Stimulated activated CD8-positive, alpha-beta memory T cell treated with anti-CD3 and anti-CD28 coated beads, Interleukin-4, amount 100 ng/mL, for 24 hours (primary cell): ENCODE data around the gene ELK3.

Experiments used
- DNase-seq: peaks from one replicate; pipeline ENCODE4 v3.0.0-alpha.2; 2020; ENCODE audit warnings: low read depth

The ELK3 gene

DNA sequence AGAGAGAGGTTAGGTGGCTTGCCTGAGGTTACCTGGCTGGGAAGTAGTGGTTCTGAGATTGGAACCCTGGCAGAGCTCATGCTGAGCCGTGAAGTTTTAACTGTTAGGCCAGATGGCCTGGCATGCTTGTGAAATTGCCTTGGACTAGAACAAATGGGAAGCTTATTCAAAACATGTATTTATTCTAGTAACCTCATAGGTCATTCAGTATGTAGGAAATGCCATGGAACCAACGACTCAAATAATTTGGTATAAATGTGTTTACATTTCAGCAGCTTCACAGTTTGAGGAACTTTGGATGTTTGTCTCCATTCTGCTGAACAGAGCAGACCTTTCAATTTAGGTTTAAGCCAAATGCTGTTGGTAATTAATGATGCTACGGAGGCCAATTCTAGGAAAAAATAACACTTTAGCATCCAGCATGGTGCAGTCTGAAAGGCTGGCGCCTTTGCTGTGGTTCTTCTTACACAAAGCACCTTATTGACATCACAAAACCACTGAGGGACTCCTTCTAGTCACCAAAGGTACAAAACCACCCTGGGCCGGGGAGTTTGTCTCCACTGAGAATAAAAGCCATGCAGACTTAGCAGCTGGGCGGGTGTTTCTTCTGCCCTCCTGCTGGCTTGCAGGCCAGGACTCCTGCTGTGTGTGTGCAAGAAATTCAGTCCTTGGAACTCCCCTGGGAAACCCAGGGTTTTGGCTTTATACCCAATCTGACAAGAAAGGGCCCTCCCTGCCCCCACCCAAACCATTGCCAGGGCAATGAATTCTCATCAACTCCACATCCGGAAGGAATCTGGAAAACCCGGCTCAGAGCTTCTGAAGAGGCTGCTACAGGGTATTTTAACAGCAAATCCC lies 64.2 kb downstream of the ELK3 start:
- no peak for DNase-seq

DNA sequence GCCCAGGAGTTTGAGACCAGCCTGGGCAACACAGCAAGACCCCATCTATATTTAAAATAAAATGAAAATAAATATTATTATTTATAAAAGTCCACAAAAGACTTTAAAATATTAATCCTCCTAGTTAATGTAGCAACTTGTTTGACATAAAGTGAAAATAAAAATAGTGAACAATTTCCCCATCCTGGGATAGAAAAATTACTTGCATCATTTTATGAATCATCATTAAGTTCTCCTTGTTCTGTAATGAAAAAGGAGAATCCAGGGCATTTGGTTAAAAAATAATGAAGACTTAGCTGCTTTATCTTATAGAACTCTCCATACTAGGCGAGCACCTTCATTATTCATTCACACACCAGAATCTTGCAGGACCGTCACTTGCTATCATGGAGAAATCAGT lies 66.1 kb downstream of the ELK3 start:
- no peak for DNase-seq

GRCh38 chr12:96260644-96261043 lies 66.5 kb downstream of the ELK3 start:
- no peak for DNase-seq

GRCh38 chr12:96261557-96261956 lies 67.4 kb downstream of the ELK3 start:
- DNase-seq, result no peak

DNA sequence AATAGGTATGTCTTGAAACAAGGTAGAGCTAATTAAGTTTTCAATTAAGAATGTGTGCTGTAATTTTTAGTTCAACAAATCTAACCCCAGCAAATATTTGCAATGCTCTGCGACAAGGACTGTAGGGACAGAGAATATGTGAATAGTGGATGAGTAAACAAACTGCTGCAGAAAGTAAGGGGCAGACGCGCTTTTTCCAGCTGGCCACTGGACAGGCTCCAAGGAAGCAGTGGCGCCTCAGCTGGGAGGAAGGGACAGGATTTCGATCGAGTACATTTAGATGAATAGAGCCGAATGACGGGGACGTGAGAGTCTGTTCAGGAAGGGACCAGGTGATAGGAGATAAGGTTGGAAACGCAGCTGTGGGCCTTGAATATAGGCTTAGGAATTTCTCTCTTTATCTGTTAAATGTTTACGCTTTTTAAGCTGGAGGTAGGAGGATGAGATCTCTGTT lies 69.3 kb downstream of the ELK3 start:
- DNase-seq, result no peak

DNA sequence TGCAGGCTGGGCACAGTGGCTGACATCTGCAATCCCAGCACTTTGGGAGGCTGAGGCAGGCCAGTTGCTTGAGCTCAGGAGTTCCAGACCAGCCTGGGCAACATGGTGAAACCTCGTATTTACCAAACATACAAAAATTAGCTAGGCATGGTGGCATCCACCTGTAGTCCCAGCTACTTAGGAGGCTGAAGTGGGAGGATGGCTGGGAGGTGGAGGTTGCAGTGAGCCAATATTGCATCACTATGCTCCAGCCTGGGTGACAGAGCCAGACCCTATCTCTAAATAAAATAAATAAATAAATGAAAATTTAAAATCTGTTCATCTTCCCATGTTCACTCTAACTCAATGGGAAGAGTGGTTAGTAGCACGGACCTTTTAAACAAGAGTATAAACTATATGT lies 71.2 kb downstream of the ELK3 start:
- DNase-seq, result no peak

GRCh38 chr12:96265836-96266235 lies 71.7 kb downstream of the ELK3 start:
- no peak for DNase-seq

- no peak for DNase-seq
Measured at GRCh38 chr12:96266238-96266637, 72.1 kb downstream of the ELK3 start.

GRCh38 chr12:96271469-96272199 lies 77.5 kb downstream of the ELK3 start:
- no peak for DNase-seq

DNA sequence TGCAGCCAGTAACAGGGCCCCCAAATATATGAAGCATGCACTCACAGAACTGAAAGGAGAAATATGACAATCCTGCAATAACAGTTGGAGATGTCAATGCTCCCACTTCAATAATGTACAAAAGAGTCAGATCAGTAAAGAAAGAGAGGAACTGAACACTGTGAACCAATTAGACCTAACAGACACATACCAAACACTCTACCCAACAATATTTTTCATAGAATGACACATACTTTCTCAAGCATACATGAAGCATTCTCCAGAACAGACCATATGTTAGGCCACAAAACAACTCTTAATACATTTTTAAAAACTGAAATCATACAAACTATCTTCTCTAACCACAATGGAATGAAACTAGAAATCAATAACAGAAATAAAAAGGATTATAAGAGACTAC lies 80.2 kb downstream of the ELK3 start:
- DNase-seq, result no peak

DNA sequence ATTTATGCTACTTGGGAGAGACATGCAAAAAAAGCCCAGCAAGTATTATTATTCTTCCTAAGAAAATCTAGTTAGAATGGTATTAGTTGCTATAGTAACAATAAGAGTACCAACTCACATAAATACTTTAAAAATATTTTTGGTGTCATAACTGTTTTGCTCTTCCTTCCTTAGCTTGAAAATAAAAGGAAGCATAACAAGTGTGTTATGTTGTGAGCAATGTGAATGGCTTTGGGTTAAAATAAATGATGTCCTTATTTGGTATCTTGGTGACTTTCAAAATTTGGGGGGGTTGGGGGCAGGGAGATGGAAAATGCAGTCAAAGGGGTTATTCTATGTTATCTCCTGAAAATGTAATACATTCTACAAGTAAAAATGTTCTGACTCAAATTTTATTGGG lies 91.0 kb downstream of the ELK3 start:
- DNase-seq, result no peak

GRCh38 chr12:96289067-96289466 lies 94.9 kb downstream of the ELK3 start:
- no peak for DNase-seq

GRCh38 chr12:96293093-96293492 lies 98.9 kb downstream of the ELK3 start:
- DNase-seq, result no peak

DNA sequence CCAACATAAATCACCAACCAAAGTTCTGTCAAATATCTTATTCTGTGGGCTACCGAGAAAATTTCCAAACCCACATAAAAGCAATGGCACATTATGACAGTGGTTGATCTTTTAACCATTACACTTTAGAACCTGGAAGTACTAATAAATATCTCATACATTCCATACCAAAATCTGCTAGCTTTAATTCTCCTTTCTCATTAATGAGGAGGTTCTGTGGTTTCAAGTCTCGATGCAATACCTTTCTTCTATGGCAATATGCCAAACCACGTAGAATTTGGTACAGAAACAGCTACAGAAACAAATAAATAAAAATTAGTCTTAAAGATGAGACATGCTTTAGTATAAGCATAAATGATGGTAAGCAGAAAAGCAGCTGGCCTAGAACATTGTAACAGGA lies 100.7 kb downstream of the ELK3 start:
- DNase-seq, result no peak

DNA sequence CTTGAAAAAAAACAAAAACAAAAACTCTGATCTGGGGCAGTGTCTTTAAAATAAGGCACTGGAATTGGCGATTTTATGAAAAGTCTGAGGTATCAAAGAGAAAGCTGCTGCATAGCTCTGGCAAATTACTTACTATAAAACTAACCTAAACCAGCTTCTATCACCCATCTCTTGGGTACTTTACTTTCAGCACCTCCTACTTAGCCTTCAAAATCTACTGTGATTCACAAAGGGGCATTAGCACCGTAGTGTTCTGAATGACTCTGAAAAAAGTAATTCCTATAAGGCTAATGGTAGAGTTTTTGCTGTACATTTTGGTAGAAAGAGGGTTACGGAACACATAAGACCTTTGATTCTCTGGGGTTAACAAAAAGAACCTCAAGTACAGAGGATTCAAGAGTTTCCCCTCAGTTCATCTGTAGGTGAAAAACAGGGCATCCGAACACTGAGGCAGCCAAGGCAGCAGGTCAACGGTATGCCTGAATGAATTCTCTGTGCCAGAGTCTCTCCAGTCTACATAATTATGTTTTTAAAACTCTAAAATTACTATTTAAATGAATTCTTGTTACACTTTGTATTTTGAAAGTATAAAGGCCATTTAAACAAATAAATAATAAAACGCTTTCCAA lies 101.5 kb downstream of the ELK3 start:
- DNase-seq, result no peak

DNA sequence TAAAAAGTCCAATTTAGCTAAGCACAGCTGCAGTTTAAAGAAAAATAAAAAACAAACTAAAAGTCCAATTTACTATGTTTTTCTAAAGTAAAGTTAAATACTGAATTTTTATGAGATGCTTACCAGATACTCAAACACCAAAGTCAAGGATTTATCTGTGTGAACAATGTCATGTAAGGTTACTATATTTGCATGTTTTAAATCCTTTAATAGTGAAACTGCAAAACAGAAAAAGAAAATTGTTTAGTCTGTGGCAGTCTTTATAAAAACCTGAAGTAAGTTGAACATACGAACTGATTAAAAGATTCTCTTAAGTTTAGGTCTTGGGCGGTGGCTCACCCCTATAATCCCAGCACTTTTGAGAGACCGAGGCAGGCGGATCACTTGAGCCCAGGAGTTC lies 103.3 kb downstream of the ELK3 start:
- no peak for DNase-seq

GRCh38 chr12:96300064-96300463 lies 105.9 kb downstream of the ELK3 start:
- no peak for DNase-seq

DNA sequence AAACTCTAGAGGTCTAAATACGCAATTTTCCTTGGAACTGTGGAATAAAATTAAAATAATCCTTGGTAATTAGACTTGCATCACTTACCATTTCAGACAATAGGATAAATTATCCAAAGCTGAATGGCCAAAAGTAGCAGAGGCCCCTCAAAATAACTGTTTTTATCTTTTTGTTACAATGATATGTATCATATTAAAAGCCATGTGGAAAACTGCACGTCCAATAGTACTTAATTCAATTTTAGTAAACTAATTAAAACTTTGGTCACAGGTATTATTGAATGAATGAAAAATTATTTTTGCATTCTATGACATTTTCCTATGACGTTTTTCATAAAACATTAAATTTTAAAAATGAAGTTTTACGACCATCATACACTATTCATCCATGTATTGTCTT lies 107.6 kb downstream of the ELK3 start:
- DNase-seq, result no peak

DNA sequence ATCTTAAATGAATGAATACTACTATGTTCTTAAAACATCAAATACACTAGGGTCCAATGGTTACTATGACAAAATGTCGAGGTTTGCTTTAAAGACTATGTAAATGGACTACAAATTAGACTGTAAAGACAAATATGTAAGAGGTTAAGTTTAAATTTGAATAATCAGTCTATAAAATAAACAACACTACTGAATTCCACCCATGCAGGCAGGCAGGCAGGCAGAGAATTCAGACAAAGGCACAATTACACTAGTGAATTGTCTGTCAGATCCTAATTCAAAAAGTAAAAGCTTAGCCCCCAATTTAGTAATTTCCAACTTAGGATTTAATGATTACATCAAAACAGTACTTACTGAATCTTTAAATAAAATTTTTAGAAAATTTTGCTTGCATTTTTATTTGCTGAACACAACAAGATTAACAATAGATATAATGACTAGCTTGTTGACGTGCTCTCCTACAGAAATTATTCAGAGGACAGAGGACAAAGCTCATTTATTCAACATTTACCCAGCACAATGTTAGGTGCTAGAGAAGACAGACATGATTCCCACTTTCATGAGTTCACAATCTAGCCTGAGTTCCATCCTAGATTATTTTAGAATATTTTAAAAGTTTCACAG lies 108.6 kb downstream of the ELK3 start:
- no peak for DNase-seq

- no peak for DNase-seq
Measured at GRCh38 chr12:96303653-96304052, 109.5 kb downstream of the ELK3 start.

DNA sequence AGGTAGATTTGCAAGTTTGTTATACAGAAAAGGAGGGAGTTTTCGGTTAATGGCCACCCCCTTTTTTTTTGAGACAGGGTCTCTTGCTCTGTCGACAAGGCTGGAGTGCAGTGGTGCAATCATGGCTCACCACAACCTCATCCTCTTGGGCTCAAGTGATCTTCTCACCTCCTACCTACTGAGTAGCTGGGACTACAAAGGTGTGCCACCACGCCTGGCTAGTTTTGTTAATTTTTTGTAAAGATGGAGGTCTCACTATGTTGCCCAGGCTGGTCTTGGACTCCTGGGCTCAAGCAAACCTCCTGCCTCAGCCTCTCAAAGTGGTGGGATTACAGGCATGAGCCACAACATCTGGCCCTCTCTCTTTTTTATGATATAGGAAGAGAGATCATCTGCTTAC lies 111.5 kb downstream of the ELK3 start:
- no peak for DNase-seq

- no peak for DNase-seq
Measured at GRCh38 chr12:96308881-96309280, 114.7 kb downstream of the ELK3 start.

- no peak for DNase-seq
Measured at GRCh38 chr12:96310067-96310466, 115.9 kb downstream of the ELK3 start.
